ENCODE data around the gene TNFAIP8. TPM values are rescaled to one million over a fixed set of nuclear protein-coding genes. Genes with fewer than 3 reads are reported as not detected.

The TNFAIP8 gene
- total and polyA plus RNA-seq, 10 of the 15 experiments (the other 5 are each of a cell fraction or from before 2014, with no cell fraction given): 124 to 324 (median 177) TPM

GRCh38 chr5:119385536-119386128 lies 29.8 kb downstream of the TNFAIP8 start:
- Histone ChIP-seq H3K9me3 (replicated peaks; ENCODE audit: control insufficient read depth, insufficient read depth, low read length) (no peaks in the 10 kb centered on the region), H3K36me3 (ENCODE audit: control insufficient read depth in 2 of 2, insufficient read depth in 2 of 2, low read length in 1 of 2) (peaks cover 0 to 21% of the 10 kb centered on the region in 2 experiments; a peak in 3 of 4 replicates), H2AFZ (ENCODE audit: control insufficient read depth, low read depth, low read length) (no peak overlapping the region), H3K27me3 (replicated peaks in 1 of 2; ENCODE audit: control insufficient read depth in 2 of 2, insufficient read depth in 2 of 2, low read length in 1 of 2) (no peaks in the 10 kb centered on the region), H4K20me1 (ENCODE audit: control insufficient read depth, insufficient read depth) (peaks cover 4% of the 10 kb centered on the region; the same call in 1 of the 2 replicates), H3K4me3 (peak overlapping the region; percentile 38; the same call in 1 of the 2 replicates), H3K27ac (ENCODE audit: control insufficient read depth, insufficient read depth) (peak overlapping the region; percentile 34), H3K4me2 (ENCODE audit: control insufficient read depth, insufficient read depth) (peak overlapping the region; percentile 45; the same call in 1 of the 2 replicates), H3K9ac (ENCODE audit: control insufficient read depth, insufficient read depth, low read length) (no peak overlapping the region), H3K4me1 (ENCODE audit: control insufficient read depth, insufficient read depth, low read length) (peaks cover 42% of the 10 kb centered on the region), H3K79me2 (ENCODE audit: control insufficient read depth, insufficient read depth, low read length) (peaks cover 100% of the 10 kb centered on the region)
- 48% methylated on average over 3 of the region's 3 CpGs for WGBS (ENCODE audit: insufficient coverage, insufficient replicate concordance, low lambda C conversion rate, missing lambda C conversion rate)
- CTCF ChIA-PET: interaction anchor here (0.6 to 2.2 kb wide), 14 partner anchors 11 to 398 kb away, joined by 3 to 9 read pairs (median 4); partner anchors contain the start of gene DTWD2
- RAD21 ChIA-PET (ENCODE audit: unreplicated experiment): interaction anchor here (1.0 to 1.9 kb wide), 8 partner anchors 9 to 70 kb away, joined by 3 to 7 read pairs (median 4); no protein-coding TSS in a partner anchor
- no TSS peak for BruUV-seq (replicated peaks)
- ATAC-seq (peak; percentile 8), FAIRE-seq (no peak), DNase-seq (ENCODE audit: low read depth, low spot score) (no peak)
- intact Hi-C loops (cut with micrococcal nuclease; ENCODE audit: unreplicated experiment): no loop called here
- POLR2A ChIA-PET: interaction anchor here (0.6 to 1.6 kb wide), 5 partner anchors 9 to 49 kb away, joined by 3 to 4 read pairs (median 3); partner anchors contain the start of gene TNFAIP8
- SMC1A ChIA-PET (ENCODE audit: uncharacterized antibody, unreplicated experiment): interaction anchor here (0.7 to 2.8 kb wide), 16 partner anchors 8 to 165 kb away, joined by 3 to 41 read pairs (median 5); partner anchors contain the start of gene TNFAIP8
- in situ Hi-C loops (cut with MboI): no loop called here
- TF ChIP-seq POLR2A (IDR thresholded peaks at IDR 0.05; ENCODE audit: low read depth, low read length): no peak
- no peak for TF ChIP-seq SREBF2 (IDR thresholded peaks at IDR 0.05; ENCODE audit: low read length)
- no peak for TF ChIP-seq YBX1 (IDR thresholded peaks at IDR 0.05)
- no peak for TF ChIP-seq SKIL (IDR thresholded peaks at IDR 0.05; ENCODE audit: low read depth, poor library complexity, severe bottlenecking)
- no peak for TF ChIP-seq E2F8 (IDR thresholded peaks at IDR 0.05; ENCODE audit: low read depth, partially characterized antibody)
- TF ChIP-seq ESRRA (IDR thresholded peaks at IDR 0.05; ENCODE audit: low read length): no peak
- TF ChIP-seq RELB (IDR thresholded peaks at IDR 0.05; ENCODE audit: low read depth): no peak
- no peak for TF ChIP-seq SMARCA5 (IDR thresholded peaks at IDR 0.05)
- TF ChIP-seq TBL1XR1 (IDR thresholded peaks at IDR 0.05; ENCODE audit: low read depth, low read length): no peak
- TF ChIP-seq MLLT1 (IDR thresholded peaks at IDR 0.05): no peak
- no peak for TF ChIP-seq IRF3 (IDR thresholded peaks at IDR 0.05)
- no peak for TF ChIP-seq HSF1 (IDR thresholded peaks at IDR 0.05; ENCODE audit: low read depth, low read length)

All from GM12878 (cell line).